Activated naive CD8-positive, alpha-beta T cell treated with anti-CD3 and anti-CD28 coated beads, Interleukin-2, amount 50 U/mL, for 16 hours (primary cell): Measurements from ENCODE around the gene ARF5.
"Not testable (repeated sequence)": the region's sequence is repeated elsewhere in the genome, so short reads cannot be mapped to it uniquely, and the experiment has no call there.

Experiments used
- DNase-seq: peaks from one replicate; pipeline ENCODE4 v3.0.0-alpha.2; 2020; ENCODE audit warnings: low read depth, low spot score

Gene ARF5

GRCh38 chr7:127588019-127588696 lies at the start of gene ARF5:
Gene ARF5 (plus strand): TSS chr7:127588411. CDS start chr7:127588499, 88 bp downstream.
- peak; percentile 70 for DNase-seq

- no peak for DNase-seq
These were observed 49.1 kb upstream of the ARF5 start for GRCh38 chr7:127539116-127539515.

- DNase-seq: not testable (repeated sequence)
These were observed 47.8 kb upstream of the ARF5 start for GRCh38 chr7:127540461-127540860.

GRCh38 chr7:127541548-127541947 lies 46.7 kb upstream of the ARF5 start:
- DNase-seq: no peak

GRCh38 chr7:127546313-127546712 lies 41.9 kb upstream of the ARF5 start:
- no peak for DNase-seq

GRCh38 chr7:127550247-127550646 lies 38.0 kb upstream of the ARF5 start:
- DNase-seq: no peak

GRCh38 chr7:127551941-127552340 lies 36.3 kb upstream of the ARF5 start:
- DNase-seq: no peak

GRCh38 chr7:127556404-127556803 lies 31.8 kb upstream of the ARF5 start:
- DNase-seq: no peak

- DNase-seq: no peak
These were observed 30.4 kb upstream of the ARF5 start for GRCh38 chr7:127557803-127558202.

- no peak for DNase-seq
These were observed 22.0 kb upstream of the ARF5 start for GRCh38 chr7:127566242-127566641.

GRCh38 chr7:127568034-127568433 lies 20.2 kb upstream of the ARF5 start:
- not testable (repeated sequence) for DNase-seq

GRCh38 chr7:127571741-127572505 lies 16.3 kb upstream of the ARF5 start:
- DNase-seq: no peak

GRCh38 chr7:127578036-127578684 lies 10.1 kb upstream of the ARF5 start:
- DNase-seq: no peak

- DNase-seq: no peak
These were observed 9.4 kb upstream of the ARF5 start for GRCh38 chr7:127578711-127579275.

- DNase-seq: no peak
These were observed 7.6 kb upstream of the ARF5 start for GRCh38 chr7:127580612-127581011.

- DNase-seq: no peak
These were observed 6.5 kb upstream of the ARF5 start for GRCh38 chr7:127581716-127582115.

- no peak for DNase-seq
These were observed 5.8 kb upstream of the ARF5 start for GRCh38 chr7:127582361-127582760.

GRCh38 chr7:127584648-127585043 lies 3.6 kb upstream of the ARF5 start:
- DNase-seq: no peak

GRCh38 chr7:127585044-127585953 lies 2.9 kb upstream of the ARF5 start, which contains the start of gene GCC1:
Gene GCC1 (minus strand): TSS chr7:127585596. CDS start chr7:127585182, 414 bp downstream.
- peak; percentile 89 for DNase-seq

- DNase-seq: no peak
These were observed 1.9 kb upstream of the ARF5 start for GRCh38 chr7:127586346-127586745.

- DNase-seq: no peak
These were observed 570 bp upstream of the ARF5 start for GRCh38 chr7:127587663-127588018.
